Thyroid gland (tissue), 4 donors: ENCODE measurements around the gene RNGTT.

ENCODE experiments used
- CTCF ChIP-seq, 6 experiments: fragments of 200-600 bp in 3 of 6; fragments of 450-650 bp in 3 of 6; sonication (generic) in 3 of 6; IDR thresholded peaks; one replicate each; pipeline ENCODE4 v1.5.1; 2016 to 2019; ENCODE audit warnings: antibody characterized with exemption in 6 of 6, mild to moderate bottlenecking in 2 of 6, inconsistent platforms in 1 of 6, moderate library complexity in 1 of 6
- POLR2A ChIP-seq, 2 donors: fragments of 450-650 bp; IDR thresholded peaks; one replicate each; pipeline ENCODE4 v1.6.1; 2017; ENCODE audit warnings: antibody characterized with exemption in 2 of 2, mild to moderate bottlenecking in 2 of 2, moderate library complexity in 1 of 2

GRCh38 chr6:88629838-88630494 lies 333.5 kb downstream of the RNGTT start:
- TF ChIP-seq POLR2A (IDR thresholded peaks at IDR 0.05) (no peak), CTCF (IDR thresholded peaks at IDR 0.05) (no peak)
